ENCODE data around the gene S100A1.
"Not testable (repeated sequence)": the region's sequence is repeated elsewhere in the genome, so short reads cannot be mapped to it uniquely, and the experiment has no call there.

S100A1 gene

DNA sequence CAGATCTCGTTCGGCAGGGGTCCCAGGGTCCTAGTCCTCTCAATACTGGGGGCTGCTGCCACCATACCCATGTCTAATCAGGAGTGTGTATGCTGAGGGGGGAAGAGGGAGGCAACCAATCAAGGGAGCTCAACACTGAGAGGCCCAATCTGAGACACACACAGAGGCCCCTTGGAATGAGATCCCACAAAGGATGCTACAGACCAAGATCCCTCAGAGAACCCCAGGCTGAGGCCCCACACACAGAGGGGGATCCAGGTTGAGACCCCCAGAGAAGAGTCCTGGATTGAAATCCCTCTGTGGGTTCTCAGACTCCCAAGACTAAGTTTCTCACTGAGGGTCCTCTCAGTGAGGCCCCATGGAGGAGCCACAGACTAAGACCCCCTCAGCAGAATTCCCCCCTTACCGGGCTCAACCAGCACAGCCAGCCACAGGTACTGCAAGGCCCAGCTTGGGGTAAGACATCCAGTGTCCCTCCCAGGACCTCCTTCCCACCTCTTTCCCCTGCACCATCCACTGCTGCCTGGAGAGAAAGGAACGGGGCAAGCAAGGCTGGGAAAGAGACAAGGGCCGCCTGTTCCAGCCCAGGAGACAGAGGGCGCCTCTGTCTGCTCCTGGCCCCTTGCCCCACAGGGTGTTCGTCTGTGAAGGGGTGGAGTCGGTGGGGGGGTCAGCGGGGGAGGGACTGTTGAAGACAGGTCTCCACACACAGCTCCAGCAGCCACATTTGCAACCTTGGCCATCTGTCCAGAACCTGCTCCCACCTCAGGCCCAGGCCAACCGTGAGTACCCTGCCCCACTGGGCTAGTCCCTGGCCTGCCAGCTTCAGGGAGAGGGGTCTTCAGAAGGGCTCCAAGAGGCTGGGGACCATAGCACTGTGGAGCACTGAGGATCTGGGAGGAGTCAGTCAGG lies at the start of gene S100A1:
TSS of gene S100A1 (plus strand) at position 720 of the 912 bp plus-strand sequence. CDS start 2,088 bp downstream, outside the sequence.
- no peak for DNase-seq (ENCODE audit: low spot score)

- DNase-seq (ENCODE audit: low spot score), result peak; percentile 45
Measured at GRCh38 chr1:153578490-153578889, 49.7 kb upstream of the S100A1 start.

GRCh38 chr1:153578936-153579335 lies 49.3 kb upstream of the S100A1 start:
- DNase-seq (ENCODE audit: low spot score), result no peak

GRCh38 chr1:153582836-153583235 lies 45.4 kb upstream of the S100A1 start:
- not testable (repeated sequence) for DNase-seq (ENCODE audit: low spot score)

- not testable (repeated sequence) for DNase-seq (ENCODE audit: low spot score)
Measured at GRCh38 chr1:153583514-153583913, 44.7 kb upstream of the S100A1 start.

DNA sequence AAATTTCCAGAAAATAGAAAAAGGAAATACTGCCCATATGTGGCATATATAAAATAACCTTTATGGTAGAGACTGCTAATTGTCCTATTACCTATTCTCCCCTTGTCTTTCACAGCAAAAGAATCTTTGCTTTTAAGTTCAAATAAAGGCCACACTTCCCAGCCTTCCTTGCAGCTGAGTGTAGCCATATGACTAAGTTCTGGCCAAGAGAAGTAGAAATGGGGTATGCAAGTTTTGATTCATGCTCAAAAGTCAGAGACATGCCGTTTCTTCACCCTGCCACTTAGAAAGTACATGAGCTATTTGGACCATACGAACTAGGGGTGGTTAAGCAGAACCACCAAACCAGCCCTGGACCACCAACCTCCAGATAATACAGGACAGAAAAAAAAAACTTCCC lies 44.3 kb upstream of the S100A1 start:
- DNase-seq (ENCODE audit: low spot score), result no peak

DNA sequence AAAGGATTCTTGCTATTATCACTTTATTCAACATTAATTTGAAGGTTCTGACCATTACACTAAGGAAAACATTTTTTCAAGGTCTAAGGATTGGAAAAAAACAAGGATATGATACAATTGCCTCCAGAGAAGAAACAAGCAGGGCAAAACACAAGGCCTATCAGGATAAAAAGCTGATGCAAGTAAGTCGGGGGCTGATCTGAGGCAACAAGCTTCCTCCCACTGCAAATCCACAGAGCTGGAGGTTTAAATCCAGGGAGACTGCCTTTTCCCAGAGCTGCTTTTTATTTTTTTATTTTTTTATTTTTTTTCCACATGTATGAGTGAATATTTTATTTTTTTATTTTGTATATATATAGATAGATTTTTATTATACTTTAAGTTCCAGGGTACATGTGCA lies 43.2 kb upstream of the S100A1 start:
- no peak for DNase-seq (ENCODE audit: low spot score)

DNA sequence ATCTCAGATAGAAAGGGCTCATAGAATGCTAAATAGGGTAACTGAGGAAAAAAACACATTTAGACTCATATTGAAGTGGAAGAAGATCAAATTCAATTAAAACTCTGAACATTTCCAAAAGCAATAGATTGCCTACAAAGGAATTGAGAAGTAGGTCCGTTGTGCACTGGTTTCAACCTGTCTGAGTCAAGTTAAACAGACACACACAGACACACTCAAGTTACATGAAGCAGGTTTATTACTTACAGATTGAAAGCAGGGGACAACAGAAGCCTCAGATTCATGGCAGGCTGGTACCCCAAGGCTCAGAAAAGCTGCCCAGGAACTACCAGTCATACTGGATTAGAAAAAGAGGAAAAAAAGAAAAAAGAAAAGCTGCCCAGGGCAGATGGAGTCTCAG lies 41.9 kb upstream of the S100A1 start:
- no peak for DNase-seq (ENCODE audit: low spot score)

GRCh38 chr1:153587314-153587713 lies 40.9 kb upstream of the S100A1 start:
- no peak for DNase-seq (ENCODE audit: low spot score)

GRCh38 chr1:153588033-153588432 lies 40.2 kb upstream of the S100A1 start:
- not testable (repeated sequence) for DNase-seq (ENCODE audit: low spot score)

GRCh38 chr1:153588482-153588881 lies 39.8 kb upstream of the S100A1 start:
- no peak for DNase-seq (ENCODE audit: low spot score)

DNA sequence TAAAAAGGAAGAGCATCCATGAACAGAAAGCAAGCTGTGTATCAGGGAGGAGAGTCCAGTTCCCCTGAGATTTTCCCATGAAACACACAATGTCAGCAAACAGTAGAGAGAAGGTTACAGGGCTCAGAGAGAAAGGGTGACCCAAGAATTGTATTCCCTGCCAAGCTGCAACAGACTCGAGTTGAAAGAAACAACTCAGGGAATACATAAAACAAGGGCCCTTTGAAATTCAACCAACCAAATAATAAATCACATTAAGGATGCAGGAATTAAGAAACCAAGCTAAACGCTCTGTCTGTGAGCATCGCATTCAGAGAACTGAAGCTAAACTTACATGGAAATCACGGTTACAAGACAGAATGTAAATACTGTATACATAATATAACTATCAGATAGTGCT lies 35.5 kb upstream of the S100A1 start:
- DNase-seq (ENCODE audit: low spot score), result no peak

- peak; percentile 65 for DNase-seq (ENCODE audit: low spot score)
Measured at GRCh38 chr1:153597206-153597605, 31.0 kb upstream of the S100A1 start.

- DNase-seq (ENCODE audit: low spot score), result no peak
Measured at GRCh38 chr1:153598309-153599172, 29.7 kb upstream of the S100A1 start.

GRCh38 chr1:153599847-153600246 lies 28.4 kb upstream of the S100A1 start:
- DNase-seq (ENCODE audit: low spot score), result no peak

GRCh38 chr1:153602749-153603148 lies 25.5 kb upstream of the S100A1 start:
- no peak for DNase-seq (ENCODE audit: low spot score)

DNA sequence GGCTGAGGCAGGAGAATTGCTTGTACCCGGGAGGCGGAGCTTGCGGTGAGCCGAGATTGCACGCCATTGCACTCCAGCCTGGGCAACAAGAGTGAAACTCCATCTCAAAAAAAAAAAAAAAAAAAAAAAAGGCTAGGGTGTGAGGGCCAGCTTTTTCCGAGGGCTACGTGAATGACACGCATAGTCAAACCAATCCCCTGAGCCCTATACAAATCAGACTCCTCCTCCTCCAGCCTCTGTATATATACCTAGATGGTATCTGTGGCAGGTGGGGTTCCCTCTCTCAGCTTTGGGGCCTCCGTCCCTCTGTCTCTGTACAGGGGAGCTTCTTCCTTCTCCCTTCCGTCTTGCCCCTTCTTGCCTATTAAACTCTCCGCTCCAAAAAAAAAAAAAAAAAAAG lies 22.0 kb upstream of the S100A1 start:
- no peak for DNase-seq (ENCODE audit: low spot score)

DNA sequence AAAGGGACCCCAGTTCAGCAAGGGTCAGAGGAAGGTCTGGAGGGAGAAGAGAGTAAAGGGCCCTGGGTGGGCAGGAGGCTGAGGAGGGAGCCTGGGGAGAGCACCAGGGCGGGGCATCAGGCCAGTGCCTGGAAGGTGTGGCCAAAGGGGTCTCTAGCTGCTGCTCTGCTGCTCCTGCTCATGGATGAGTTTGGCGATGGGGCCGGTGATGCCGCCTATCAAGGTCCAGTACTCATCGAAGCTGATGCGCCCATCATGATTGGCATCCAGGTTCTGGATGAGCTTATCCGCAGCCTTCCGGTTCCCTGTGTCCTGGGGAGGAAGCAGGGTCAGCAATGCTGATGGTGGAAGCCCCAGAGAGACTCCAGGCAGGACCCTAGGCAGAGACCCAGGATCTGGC lies 20.9 kb upstream of the S100A1 start:
- no peak for DNase-seq (ENCODE audit: low spot score)

DNA sequence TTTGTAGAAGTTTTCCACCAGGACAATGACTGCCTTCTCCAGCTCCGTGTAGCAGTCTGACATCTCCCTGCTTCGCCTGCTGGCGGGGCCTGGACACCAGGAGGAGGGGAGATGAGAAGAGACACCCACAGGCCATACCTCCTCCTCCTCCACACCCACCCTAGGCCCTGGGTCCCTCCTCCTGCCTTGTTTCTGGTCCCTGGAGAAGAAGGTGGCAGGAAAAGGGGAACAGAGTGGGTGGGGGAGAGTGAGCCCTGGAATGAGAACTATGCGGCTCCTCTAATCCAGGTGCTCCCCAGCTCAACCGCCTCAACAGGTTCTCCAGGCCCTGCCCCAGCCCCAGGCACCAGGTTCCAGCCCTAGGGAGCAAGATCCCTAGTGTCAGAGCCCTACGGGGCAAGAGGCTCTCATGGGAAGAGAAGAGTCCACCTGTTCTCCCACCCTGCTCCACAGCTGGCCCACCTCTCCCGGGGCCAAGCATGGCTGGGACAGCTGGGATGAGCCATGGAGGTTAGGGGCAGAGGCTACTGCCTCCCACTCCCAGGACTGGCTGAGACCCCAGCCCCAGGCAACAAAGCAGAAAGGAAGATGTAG lies 20.0 kb upstream of the S100A1 start:
- no peak for DNase-seq (ENCODE audit: low spot score)

GRCh38 chr1:153608742-153609584 lies 19.3 kb upstream of the S100A1 start:
- peak; percentile 77 for DNase-seq (ENCODE audit: low spot score)

GRCh38 chr1:153609585-153609907 lies 18.7 kb upstream of the S100A1 start:
- DNase-seq (ENCODE audit: low spot score), result no peak

- DNase-seq (ENCODE audit: low spot score), result no peak
Measured at GRCh38 chr1:153610334-153610733, 17.9 kb upstream of the S100A1 start.
